Neural progenitor cell (in vitro differentiated cells): Measurements from ENCODE around the gene TBL1X. TPM values are rescaled to one million over a fixed set of nuclear protein-coding genes. Genes with fewer than 3 reads are reported as not detected.

Experiments used
- DNase-seq: peaks from one replicate; pipeline ENCODE4 v3.0.0-alpha.2; 2016; ENCODE audit warnings: low spot score
- H2AFZ ChIP-seq: fragments of 200-600 bp; sonication (generic); replicated peaks from 2 replicates; pipeline ENCODE4 v1.6.1; 2016; ENCODE audit warnings: antibody characterized with exemption
- H3F3A ChIP-seq: fragments of 200-600 bp; sonication (generic); 2 replicates; pipeline ENCODE4 v1.6.1; 2016; ENCODE audit warnings: antibody characterized with exemption, low read depth
- H3K27ac ChIP-seq: fragments of 200-600 bp; sonication (generic); 2 replicates; pipeline ENCODE4 v1.5.1; 2016; ENCODE audit warnings: mild to moderate bottlenecking
- H3K27me3 ChIP-seq: fragments of 200-600 bp; sonication (generic); 2 replicates; pipeline ENCODE4 v1.6.1; 2016; ENCODE audit warnings: mild to moderate bottlenecking, moderate library complexity
- H3K36me3 ChIP-seq: fragments of 200-600 bp; sonication (generic); 2 replicates; pipeline ENCODE4 v1.5.1; 2016
- H3K4me1 ChIP-seq: fragments of 200-600 bp; sonication (generic); 2 replicates; pipeline ENCODE4 v1.6.1; 2016; ENCODE audit warnings: mixed run types
- H3K4me2 ChIP-seq: fragments of 200-600 bp; sonication (generic); 2 replicates; pipeline ENCODE4 v1.6.1; 2016
- H3K4me3 ChIP-seq: fragments of 200-600 bp; sonication (generic); 2 replicates; pipeline ENCODE4 v1.5.1; 2016
- H3K79me2 ChIP-seq: fragments of 200-600 bp; sonication (generic); 2 replicates; pipeline ENCODE4 v1.6.1; 2016; ENCODE audit warnings: low read depth
- H3K9ac ChIP-seq: fragments of 200-600 bp; sonication (generic); 2 replicates; pipeline ENCODE4 v1.6.1; 2016
- H3K9me3 ChIP-seq: fragments of 200-600 bp; sonication (generic); 2 replicates; pipeline ENCODE4 v1.5.1; 2016; ENCODE audit warnings: low read depth
- H4K20me1 ChIP-seq: fragments of 200-600 bp; sonication (generic); 2 replicates; pipeline ENCODE4 v1.6.1; 2016; ENCODE audit warnings: low read depth
- H3K27ac Mint-ChIP-seq: 3 replicates; pipeline ENCODE4 v1.8.0; 2021; ENCODE audit warnings: mixed read lengths
- H3K27me3 Mint-ChIP-seq: 2 replicates; pipeline ENCODE4 v1.8.0; 2022; ENCODE audit warnings: low read depth, mild to moderate bottlenecking, inconsistent platforms, moderate library complexity, mixed read lengths; ENCODE audit not compliant: insufficient read depth
- H3K36me3 Mint-ChIP-seq: 3 replicates; pipeline ENCODE4 v1.8.0; 2021; ENCODE audit warnings: mixed read lengths
- H3K4me1 Mint-ChIP-seq: 3 replicates; pipeline ENCODE4 v1.8.0; 2021; ENCODE audit warnings: mixed read lengths
- H3K4me3 Mint-ChIP-seq: 3 replicates; pipeline ENCODE4 v1.8.0; 2021; ENCODE audit warnings: mild to moderate bottlenecking, moderate library complexity, mixed read lengths
- H3K9me3 Mint-ChIP-seq: 3 replicates; pipeline ENCODE4 v1.8.0; 2020; ENCODE audit warnings: mixed read lengths
- CTCF ChIP-seq: fragments of 200-600 bp; sonication (generic); IDR thresholded peaks from 2 replicates; pipeline ENCODE4 v1.5.1; 2017; ENCODE audit warnings: antibody characterized with exemption, mild to moderate bottlenecking
- EZH2 ChIP-seq: fragments of 200-600 bp; sonication (generic); IDR thresholded peaks from 2 replicates; pipeline ENCODE4 v1.6.1; 2017; ENCODE audit warnings: antibody characterized with exemption, mild to moderate bottlenecking, moderate library complexity
- EZH2phosphoT487 ChIP-seq: fragments of 200-600 bp; sonication (generic); IDR thresholded peaks from 2 replicates; pipeline ENCODE4 v1.6.1; 2017; ENCODE audit warnings: antibody characterized with exemption
- total RNA-seq: library from RNA; depleted of rRNA; stranded (reverse); fragments of >200 nt; gene quantifications from 2 replicates; pipeline ENCODE4 v1.2.3, GENCODE V29; 2015; ENCODE audit warnings: low replicate concordance

TBL1X gene
- total RNA-seq, 1 donor from 2014 or later = 35.7 TPM

- Histone ChIP-seq H4K20me1 (peaks cover 34% of the 10 kb centered on the region), H3K9ac (no peak overlapping the region), H3K4me1 (no peaks in the 10 kb centered on the region), H3K9me3 (no peaks in the 10 kb centered on the region), H2AFZ (no peak overlapping the region), H3K27ac (no peak overlapping the region), H3K4me3 (no peak overlapping the region), H3F3A (no peaks in the 10 kb centered on the region), H3K4me2 (no peak overlapping the region), H3K79me2 (peaks cover 36% of the 10 kb centered on the region), H3K36me3 (no peaks in the 10 kb centered on the region), H3K27me3 (no peaks in the 10 kb centered on the region)
- H3K4me1 Mint-ChIP-seq = peaks cover 30% of the 10 kb centered on the region
- peaks cover 12% of the 10 kb centered on the region for H3K9me3 Mint-ChIP-seq
- no peak for DNase-seq
- no peak overlapping the region for H3K4me3 Mint-ChIP-seq
- H3K27me3 Mint-ChIP-seq = no peaks in the 10 kb centered on the region
- H3K27ac Mint-ChIP-seq = no peak overlapping the region
- H3K36me3 Mint-ChIP-seq = peaks cover 18% of the 10 kb centered on the region
- no peak for TF ChIP-seq EZH2
- TF ChIP-seq EZH2phosphoT487 = no peak
Measured at GRCh38 chrX:9515489-9515888, 50.6 kb downstream of the TBL1X start.

- Histone ChIP-seq H3K4me1 (no peaks in the 10 kb centered on the region), H3K9ac (no peak overlapping the region), H4K20me1 (peaks cover 40% of the 10 kb centered on the region), H3F3A (no peaks in the 10 kb centered on the region), H3K4me2 (no peak overlapping the region), H3K4me3 (no peak overlapping the region), H3K27ac (no peak overlapping the region), H2AFZ (no peak overlapping the region), H3K27me3 (no peaks in the 10 kb centered on the region), H3K79me2 (peaks cover 41% of the 10 kb centered on the region), H3K36me3 (no peaks in the 10 kb centered on the region), H3K9me3 (no peaks in the 10 kb centered on the region)
- H3K4me1 Mint-ChIP-seq = peaks cover 35% of the 10 kb centered on the region
- TF ChIP-seq CTCF = no peak
- no peak for TF ChIP-seq EZH2
- no peak for TF ChIP-seq EZH2phosphoT487
- peaks cover 2% of the 10 kb centered on the region for H3K27me3 Mint-ChIP-seq
- no peak overlapping the region for H3K4me3 Mint-ChIP-seq
- no peak overlapping the region for H3K27ac Mint-ChIP-seq
- DNase-seq = no peak
- peaks cover 9% of the 10 kb centered on the region for H3K9me3 Mint-ChIP-seq
- peaks cover 15% of the 10 kb centered on the region for H3K36me3 Mint-ChIP-seq
Measured at GRCh38 chrX:9515973-9516538, 51.2 kb downstream of the TBL1X start.

- no peak overlapping the region for H3K27ac Mint-ChIP-seq
- peaks cover 2% of the 10 kb centered on the region for H3K27me3 Mint-ChIP-seq
- peaks cover 47% of the 10 kb centered on the region for H3K79me2 ChIP-seq
- H3K9ac ChIP-seq = no peak overlapping the region
- H3K36me3 ChIP-seq = no peaks in the 10 kb centered on the region
- no peaks in the 10 kb centered on the region for H3K4me1 ChIP-seq
- H3K9me3 ChIP-seq = no peaks in the 10 kb centered on the region
- peaks cover 10% of the 10 kb centered on the region for H3K36me3 Mint-ChIP-seq
- H3K4me3 ChIP-seq = no peak overlapping the region
- H3F3A ChIP-seq = no peaks in the 10 kb centered on the region
- peaks cover 5% of the 10 kb centered on the region for H3K9me3 Mint-ChIP-seq
- H4K20me1 ChIP-seq = peaks cover 46% of the 10 kb centered on the region
- no peak for DNase-seq
- H3K4me2 ChIP-seq = no peak overlapping the region
- no peak for TF ChIP-seq CTCF
- no peak for TF ChIP-seq EZH2
- TF ChIP-seq EZH2phosphoT487 = no peak
- H2AFZ ChIP-seq = no peak overlapping the region
- H3K4me1 Mint-ChIP-seq = peaks cover 39% of the 10 kb centered on the region
- H3K27ac ChIP-seq = no peak overlapping the region
- H3K27me3 ChIP-seq = no peaks in the 10 kb centered on the region
- no peak overlapping the region for H3K4me3 Mint-ChIP-seq
Measured at GRCh38 chrX:9516635-9517034, 51.8 kb downstream of the TBL1X start.

GRCh38 chrX:9518051-9518450, 53.2 kb downstream of the TBL1X start:
- H3K9me3 Mint-ChIP-seq = peaks cover 3% of the 10 kb centered on the region

More at GRCh38 chrX:9518051-9518450, 53.2 kb downstream of the TBL1X start:
- Histone ChIP-seq H3K4me2 (no peak overlapping the region), H3K79me2 (peaks cover 61% of the 10 kb centered on the region), H2AFZ (no peak overlapping the region), H4K20me1 (peaks cover 54% of the 10 kb centered on the region), H3K9ac (no peak overlapping the region), H3K4me1 (no peaks in the 10 kb centered on the region), H3K4me3 (no peak overlapping the region), H3K9me3 (no peaks in the 10 kb centered on the region), H3K27me3 (no peaks in the 10 kb centered on the region), H3K36me3 (no peaks in the 10 kb centered on the region), H3F3A (no peaks in the 10 kb centered on the region), H3K27ac (no peak overlapping the region)
- TF ChIP-seq EZH2phosphoT487 (no peak), CTCF (no peak), EZH2 (no peak)
- Mint-ChIP-seq H3K4me3 (peak overlapping the region; percentile 31), H3K27ac (peak overlapping the region; percentile 11), H3K27me3 (peaks cover 5% of the 10 kb centered on the region), H3K4me1 (peaks cover 50% of the 10 kb centered on the region), H3K36me3 (peaks cover 5% of the 10 kb centered on the region)
- no peak for DNase-seq
